ENCODE data around the gene LYPD3. TPM values are rescaled to one million over a fixed set of nuclear protein-coding genes. Genes with fewer than 3 reads are reported as not detected.
A peak's percentile ranks its signal among the peaks of the same experiment; 100 is the strongest.

Gene LYPD3
- total RNA-seq, 1 donor from 2014 or later, result 0.56 TPM

GRCh38 chr19:43466793-43467192 lies 1.4 kb upstream of the LYPD3 start:
- H3K27ac Mint-ChIP-seq (ENCODE audit: unreplicated experiment), result no peak overlapping the region
- no peak overlapping the region for H3K4me3 Mint-ChIP-seq (ENCODE audit: unreplicated experiment)
- DNase-seq, result no peak

GRCh38 chr19:43464134-43464775 lies 1.2 kb downstream of the LYPD3 start:
- DNase-seq, result peak; percentile 75
- Mint-ChIP-seq H3K36me3 (ENCODE audit: unreplicated experiment) (no peaks in the 10 kb centered on the region), H3K27ac (ENCODE audit: unreplicated experiment) (peak overlapping the region; percentile 73), H3K9me3 (ENCODE audit: unreplicated experiment) (peaks cover 2% of the 10 kb centered on the region), H3K4me3 (ENCODE audit: unreplicated experiment) (peak overlapping the region; percentile 98), H3K27me3 (ENCODE audit: unreplicated experiment) (peaks cover 10% of the 10 kb centered on the region), H3K4me1 (ENCODE audit: low read depth, unreplicated experiment) (no peaks in the 10 kb centered on the region)
- TF ChIP-seq CTCF (IDR thresholded peaks at IDR 0.05; ENCODE audit: partially characterized antibody, unreplicated experiment), result no peak

More at GRCh38 chr19:43466793-43467192, 1.4 kb upstream of the LYPD3 start:
- Mint-ChIP-seq H3K4me1 (ENCODE audit: low read depth, unreplicated experiment) (no peaks in the 10 kb centered on the region), H3K36me3 (ENCODE audit: unreplicated experiment) (no peaks in the 10 kb centered on the region), H3K9me3 (ENCODE audit: unreplicated experiment) (peaks cover 2% of the 10 kb centered on the region), H3K27me3 (ENCODE audit: unreplicated experiment) (peaks cover 8% of the 10 kb centered on the region)
- no peak for TF ChIP-seq CTCF (IDR thresholded peaks at IDR 0.05; ENCODE audit: partially characterized antibody, unreplicated experiment)

- Mint-ChIP-seq H3K9me3 (ENCODE audit: unreplicated experiment) (peaks cover 2% of the 10 kb centered on the region), H3K27ac (ENCODE audit: unreplicated experiment) (peak overlapping the region; percentile 73), H3K4me1 (ENCODE audit: low read depth, unreplicated experiment) (no peaks in the 10 kb centered on the region), H3K27me3 (ENCODE audit: unreplicated experiment) (peaks cover 10% of the 10 kb centered on the region), H3K4me3 (ENCODE audit: unreplicated experiment) (peak overlapping the region; percentile 98), H3K36me3 (ENCODE audit: unreplicated experiment) (no peaks in the 10 kb centered on the region)
- no peak for TF ChIP-seq CTCF (IDR thresholded peaks at IDR 0.05; ENCODE audit: partially characterized antibody, unreplicated experiment)
- DNase-seq, result peak; percentile 97
Observed at GRCh38 chr19:43463381-43464133, 1.9 kb downstream of the LYPD3 start.

GRCh38 chr19:43462785-43463380 lies 2.5 kb downstream of the LYPD3 start:
- DNase-seq, result no peak
- H3K36me3 Mint-ChIP-seq (ENCODE audit: unreplicated experiment), result no peaks in the 10 kb centered on the region
- peaks cover 2% of the 10 kb centered on the region for H3K9me3 Mint-ChIP-seq (ENCODE audit: unreplicated experiment)
- H3K27me3 Mint-ChIP-seq (ENCODE audit: unreplicated experiment), result peaks cover 10% of the 10 kb centered on the region
- H3K27ac Mint-ChIP-seq (ENCODE audit: unreplicated experiment), result no peak overlapping the region
- no peak for TF ChIP-seq CTCF (IDR thresholded peaks at IDR 0.05; ENCODE audit: partially characterized antibody, unreplicated experiment)
- H3K4me1 Mint-ChIP-seq (ENCODE audit: low read depth, unreplicated experiment), result no peaks in the 10 kb centered on the region
- H3K4me3 Mint-ChIP-seq (ENCODE audit: unreplicated experiment), result peak overlapping the region; percentile 98

Measured in glutamatergic neuron (in vitro differentiated cells).